HuH-7 (cell line): ENCODE results near the gene DPPA4.
"Not testable (repeated sequence)": the region's sequence is repeated elsewhere in the genome, so short reads cannot be mapped to it uniquely, and the experiment has no call there.

Experiments used
- DNase-seq: peaks from one replicate; pipeline ENCODE4 v3.0.0; 2011; ENCODE audit warnings: low spot score

DPPA4 gene

GRCh38 chr3:109337393-109337792, at the start of gene DPPA4:
DPPA4 (minus strand) TSS chr3:109337546; CDS start chr3:109337517, 29 bp downstream.
- no peak for DNase-seq

- no peak for DNase-seq
Measured at GRCh38 chr3:109385442-109386318, 48.3 kb upstream of the DPPA4 start.

- no peak for DNase-seq
Measured at GRCh38 chr3:109384164-109384563, 46.8 kb upstream of the DPPA4 start.

- DNase-seq = peak; percentile 20
Measured at GRCh38 chr3:109382588-109382987, 45.2 kb upstream of the DPPA4 start.

GRCh38 chr3:109375975-109376374, 38.6 kb upstream of the DPPA4 start:
- no peak for DNase-seq

- not testable (repeated sequence) for DNase-seq
Measured at GRCh38 chr3:109374434-109374833, 37.1 kb upstream of the DPPA4 start.

GRCh38 chr3:109373933-109374332, 36.6 kb upstream of the DPPA4 start:
- no peak for DNase-seq

- DNase-seq = no peak
Measured at GRCh38 chr3:109372639-109373038, 35.3 kb upstream of the DPPA4 start.

- peak; percentile 44 for DNase-seq
Measured at GRCh38 chr3:109369510-109369909, 32.2 kb upstream of the DPPA4 start.

GRCh38 chr3:109364088-109364487, 26.7 kb upstream of the DPPA4 start:
- no peak for DNase-seq

GRCh38 chr3:109363634-109364033, 26.3 kb upstream of the DPPA4 start:
- no peak for DNase-seq

- no peak for DNase-seq
Measured at GRCh38 chr3:109362823-109363222, 25.5 kb upstream of the DPPA4 start.

- DNase-seq = not testable (repeated sequence)
Measured at GRCh38 chr3:109358809-109359208, 21.5 kb upstream of the DPPA4 start.

GRCh38 chr3:109356442-109357155, 19.3 kb upstream of the DPPA4 start:
- DNase-seq = no peak

- no peak for DNase-seq
Measured at GRCh38 chr3:109355625-109356441, 18.5 kb upstream of the DPPA4 start.

- no peak for DNase-seq
Measured at GRCh38 chr3:109353057-109353456, 15.7 kb upstream of the DPPA4 start.

GRCh38 chr3:109351231-109351630, 13.9 kb upstream of the DPPA4 start:
- no peak for DNase-seq

GRCh38 chr3:109346770-109347295, 9.5 kb upstream of the DPPA4 start:
- no peak for DNase-seq

- DNase-seq = no peak
Measured at GRCh38 chr3:109346099-109346498, 8.8 kb upstream of the DPPA4 start.

GRCh38 chr3:109339714-109340648, 2.6 kb upstream of the DPPA4 start:
- no peak for DNase-seq

GRCh38 chr3:109339197-109339596, 1.9 kb upstream of the DPPA4 start:
- no peak for DNase-seq
